ENCODE measurements around the gene LRP2. TPM values are rescaled to one million over a fixed set of nuclear protein-coding genes. Genes with fewer than 3 reads are reported as not detected.

Gene LRP2
- total RNA-seq, 3 donors from 2014 or later (not counting 1 experiment from before 2014, with no cell fraction given), result not detected

- peaks cover 25% of the 10 kb centered on the region for H3K27me3 ChIP-seq (ENCODE audit: control insufficient read depth, insufficient read depth, low read length)
- H3K9me3 Mint-ChIP-seq, result no peaks in the 10 kb centered on the region
- H3K9me3 ChIP-seq (ENCODE audit: control insufficient read depth, insufficient read depth, low read length), result no peaks in the 10 kb centered on the region
- no peaks in the 10 kb centered on the region for H3K36me3 ChIP-seq (ENCODE audit: control insufficient read depth, insufficient read depth, low read length)
- H3K27ac ChIP-seq (ENCODE audit: low read length), result no peak overlapping the region
- peak overlapping the region; percentile 91 for H3K4me3 Mint-ChIP-seq
- peaks cover 40 to 42% of the 10 kb centered on the region in 2 donors for H3K27me3 Mint-ChIP-seq (ENCODE audit: low read depth in 2 of 2)
- H3K4me1 ChIP-seq (ENCODE audit: control insufficient read depth, insufficient read depth, low read length), result peaks cover 32% of the 10 kb centered on the region
- intact Hi-C loops (cut with micrococcal nuclease), result no loop called here
- peak in 2 of 3 donors; percentile 30 to 33 for ATAC-seq
- H3K4me3 ChIP-seq (ENCODE audit: low read length), result peak overlapping the region; percentile 74
- WGBS (ENCODE audit: insufficient coverage), result 0% methylated on average over 4 of the region's 4 CpGs
- peaks cover 34 to 43% of the 10 kb centered on the region in 2 donors for H3K4me1 Mint-ChIP-seq
- DNase-seq, result peak in 1 of 2 donors; percentile 46
- no peak for TF ChIP-seq CTCF (IDR thresholded peaks at IDR 0.05)
- peak overlapping the region; percentile 9 to 77 for H3K27ac Mint-ChIP-seq
- H3K36me3 Mint-ChIP-seq, result no peaks in the 10 kb centered on the region
Observed at GRCh38 chr2:169365029-169365480, 2.7 kb upstream of the LRP2 start.

GRCh38 chr2:169363560-169364150 lies 1.3 kb upstream of the LRP2 start:
- Mint-ChIP-seq H3K9me3 (no peaks in the 10 kb centered on the region), H3K27me3 (ENCODE audit: low read depth in 2 of 2) (peaks cover 39 to 43% of the 10 kb centered on the region in 2 donors), H3K4me3 (peak overlapping the region; percentile 91), H3K4me1 (peaks cover 34 to 43% of the 10 kb centered on the region in 2 donors), H3K36me3 (no peaks in the 10 kb centered on the region), H3K27ac (peak overlapping the region in 1 of 2 donors; percentile 77)
- WGBS (ENCODE audit: insufficient coverage), result under 1% methylated on average over 26 of the region's 26 CpGs
- intact Hi-C loops (cut with micrococcal nuclease), result no loop called here
- Histone ChIP-seq H3K36me3 (ENCODE audit: control insufficient read depth, insufficient read depth, low read length) (no peaks in the 10 kb centered on the region), H3K27me3 (ENCODE audit: control insufficient read depth, insufficient read depth, low read length) (peaks cover 25% of the 10 kb centered on the region), H3K4me1 (ENCODE audit: control insufficient read depth, insufficient read depth, low read length) (peaks cover 32% of the 10 kb centered on the region), H3K9me3 (ENCODE audit: control insufficient read depth, insufficient read depth, low read length) (no peaks in the 10 kb centered on the region), H3K4me3 (ENCODE audit: low read length) (peak overlapping the region; percentile 74), H3K27ac (ENCODE audit: low read length) (no peak overlapping the region)
- DNase-seq (peak in 1 of 2 donors; percentile 70), ATAC-seq (peak; percentile 62 to 68 (median 64))
- no peak for TF ChIP-seq CTCF (IDR thresholded peaks at IDR 0.05)

- H3K4me1 Mint-ChIP-seq, result peaks cover 34 to 43% of the 10 kb centered on the region in 2 donors
- peak overlapping the region; percentile 74 for H3K4me3 ChIP-seq (ENCODE audit: low read length)
- peak overlapping the region; percentile 91 for H3K4me3 Mint-ChIP-seq
- no peak for ATAC-seq
- H3K4me1 ChIP-seq (ENCODE audit: control insufficient read depth, insufficient read depth, low read length), result peaks cover 32% of the 10 kb centered on the region
- H3K36me3 ChIP-seq (ENCODE audit: control insufficient read depth, insufficient read depth, low read length), result no peaks in the 10 kb centered on the region
- no peak for DNase-seq
- H3K9me3 Mint-ChIP-seq, result no peaks in the 10 kb centered on the region
- peaks cover 25% of the 10 kb centered on the region for H3K27me3 ChIP-seq (ENCODE audit: control insufficient read depth, insufficient read depth, low read length)
- WGBS (ENCODE audit: insufficient coverage), result 3% methylated on average over 24 of the region's 24 CpGs
- peak overlapping the region in 1 of 2 donors; percentile 77 for H3K27ac Mint-ChIP-seq
- intact Hi-C loops (cut with micrococcal nuclease), result no loop called here
- no peak overlapping the region for H3K27ac ChIP-seq (ENCODE audit: low read length)
- TF ChIP-seq CTCF (IDR thresholded peaks at IDR 0.05), result no peak
- H3K36me3 Mint-ChIP-seq, result no peaks in the 10 kb centered on the region
- H3K9me3 ChIP-seq (ENCODE audit: control insufficient read depth, insufficient read depth, low read length), result no peaks in the 10 kb centered on the region
- H3K27me3 Mint-ChIP-seq (ENCODE audit: low read depth in 2 of 2), result peaks cover 42 to 47% of the 10 kb centered on the region in 2 donors
Observed at GRCh38 chr2:169362894-169363559, 693 bp upstream of the LRP2 start.

Data from natural killer cell (primary cell).